Ectodermal cell (in vitro differentiated cells): Measurements from ENCODE around the gene LRP2. TPM values are rescaled to one million over a fixed set of nuclear protein-coding genes. Genes with fewer than 3 reads are reported as not detected.
"Not testable (repeated sequence)": the region's sequence is repeated elsewhere in the genome, so short reads cannot be mapped to it uniquely, and the experiment has no call there.

Experiments used
- H3K27ac ChIP-seq: 2 replicates; pipeline ENCODE4 v1.7.0; 2013; ENCODE audit warnings: mild to moderate bottlenecking, low read depth, low read length; ENCODE audit not compliant: insufficient read depth, poor library complexity, severe bottlenecking
- H3K27me3 ChIP-seq: 2 replicates; pipeline ENCODE4 v1.7.0; 2013; ENCODE audit warnings: mild to moderate bottlenecking, low read length; ENCODE audit not compliant: insufficient read depth, control insufficient read depth, poor library complexity, severe bottlenecking
- H3K36me3 ChIP-seq: one replicate; pipeline ENCODE4 v1.7.0; 2013; ENCODE audit warnings: low read length; ENCODE audit not compliant: control insufficient read depth, insufficient read depth
- H3K4me1 ChIP-seq: one replicate; pipeline ENCODE4 v1.7.0; 2013; ENCODE audit warnings: low read length; ENCODE audit not compliant: control insufficient read depth, insufficient read depth
- H3K4me3 ChIP-seq: 2 replicates; pipeline ENCODE4 v1.7.0; 2013; ENCODE audit warnings: low read depth, low read length, control low read depth; ENCODE audit not compliant: insufficient read depth
- H3K9me3 ChIP-seq: 2 replicates; pipeline ENCODE4 v1.7.0; 2013; ENCODE audit warnings: mild to moderate bottlenecking, low read length, moderate library complexity; ENCODE audit not compliant: control insufficient read depth
- WGBS, 2 experiments: methylation state at CpG; one replicate each; pipeline ENCODE4 v1.1.7; 2013; ENCODE audit warnings: missing lambda C conversion rate in 2 of 2; 5-methylcytosine and 5-hydroxymethylcytosine counted together
- polyA plus RNA-seq, 4 experiments: library from polyadenylated mRNA; stranded (reverse); fragments of 50-300 nt; gene quantifications; one replicate each; pipeline ENCODE4 v1.2.3, GENCODE V29; 2013

The LRP2 gene
- polyA plus RNA-seq (2013, experiment 1 of 4): 77.9 TPM
- 108 TPM for polyA plus RNA-seq (2013, experiment 2 of 4)
- polyA plus RNA-seq (2013, experiment 3 of 4): 69.1 TPM
- polyA plus RNA-seq (2013, experiment 4 of 4): 82.8 TPM

GRCh38 chr2:169362118-169362893, at the start of gene LRP2:
Gene LRP2, minus strand, starts transcription at chr2:169362534. Its CDS starts 135 bp downstream, at chr2:169362399.
- WGBS, 2 experiments: 0 to 1% methylated on average over 75 of the region's 75 CpGs
- Histone ChIP-seq H3K27me3 (peaks cover 13% of the 10 kb centered on the region), H3K36me3 (no peaks in the 10 kb centered on the region), H3K9me3 (no peaks in the 10 kb centered on the region), H3K4me3 (peak within 1 kb of the TSS; percentile 72), H3K27ac (peak within 1 kb of the TSS; percentile 96), H3K4me1 (peaks cover 31% of the 10 kb centered on the region)

DNA sequence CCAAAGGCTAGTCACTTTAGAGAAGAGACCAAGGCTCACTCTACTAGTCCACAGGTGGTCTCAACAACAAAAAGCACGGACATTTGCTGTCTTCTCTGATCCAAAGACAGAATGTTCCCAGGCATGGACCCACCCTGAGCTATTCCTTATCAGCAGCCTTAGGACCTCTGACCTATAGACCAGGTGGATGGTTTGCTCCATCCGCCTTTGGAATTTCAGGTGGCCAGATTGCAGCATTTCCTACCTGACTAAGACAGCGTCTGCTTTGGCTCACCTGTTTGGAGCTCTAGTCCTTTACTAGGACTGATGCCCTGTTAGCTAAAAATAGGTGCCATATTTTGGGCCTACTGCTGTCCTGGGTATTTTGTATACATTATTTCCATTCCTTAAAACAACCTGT, 44.6 kb upstream of the LRP2 start:
- H3K9me3 ChIP-seq: no peaks in the 10 kb centered on the region
- 89 to 91% methylated on average over 3 of the region's 3 CpGs for WGBS, 2 experiments

GRCh38 chr2:169399491-169399890, 37.2 kb upstream of the LRP2 start:
- H3K4me1 ChIP-seq: peaks cover 13% of the 10 kb centered on the region
- H3K36me3 ChIP-seq, H3K4me3 ChIP-seq, H3K9me3 ChIP-seq, H3K27ac ChIP-seq, H3K27me3 ChIP-seq: not testable (repeated sequence)
- 94 to 96% methylated on average over 13 of the region's 13 CpGs for WGBS, 2 experiments

More for the DNA sequence above, 44.6 kb upstream of the LRP2 start:
- Histone ChIP-seq H3K27ac (no peak overlapping the region), H3K4me3 (no peak overlapping the region), H3K36me3 (no peaks in the 10 kb centered on the region), H3K4me1 (no peaks in the 10 kb centered on the region), H3K27me3 (no peaks in the 10 kb centered on the region)

DNA sequence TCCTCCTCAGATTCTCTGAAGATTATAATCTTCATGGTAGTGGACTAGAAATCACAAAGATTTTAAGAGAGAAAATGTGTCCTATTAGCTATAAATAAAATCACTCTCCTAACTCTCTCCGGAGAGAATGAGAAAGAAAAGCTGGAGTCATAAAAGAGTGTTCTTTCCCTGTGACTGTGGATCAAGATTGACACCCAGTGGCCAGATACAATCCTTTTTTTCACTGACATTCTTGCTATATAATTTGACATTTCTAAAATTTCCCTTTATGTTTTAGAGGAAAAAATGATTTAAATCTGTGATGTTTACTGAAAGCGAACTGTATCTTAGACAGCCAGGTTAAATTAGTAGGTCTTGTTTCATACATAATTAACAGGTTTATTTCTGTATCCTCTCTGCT, 35.4 kb upstream of the LRP2 start:
- no peak overlapping the region for H3K4me3 ChIP-seq
- H3K27me3 ChIP-seq: no peaks in the 10 kb centered on the region
- no peak overlapping the region for H3K27ac ChIP-seq
- H3K9me3 ChIP-seq: no peaks in the 10 kb centered on the region
- 89% methylated on average over 1 of the region's 2 CpGs; no CpG with 5 or more reads in 1 of the 2 experiments for WGBS, 2 experiments
- peaks cover 20% of the 10 kb centered on the region for H3K4me1 ChIP-seq
- H3K36me3 ChIP-seq: no peaks in the 10 kb centered on the region

GRCh38 chr2:169395821-169396374, 33.6 kb upstream of the LRP2 start:
- H3K9me3 ChIP-seq: no peaks in the 10 kb centered on the region
- no peaks in the 10 kb centered on the region for H3K27me3 ChIP-seq
- no peak overlapping the region for H3K27ac ChIP-seq
- H3K36me3 ChIP-seq: no peaks in the 10 kb centered on the region
- WGBS, 2 experiments: 66 to 69% methylated on average over 9 of the region's 9 CpGs
- H3K4me1 ChIP-seq: peaks cover 29% of the 10 kb centered on the region
- no peak overlapping the region for H3K4me3 ChIP-seq

DNA sequence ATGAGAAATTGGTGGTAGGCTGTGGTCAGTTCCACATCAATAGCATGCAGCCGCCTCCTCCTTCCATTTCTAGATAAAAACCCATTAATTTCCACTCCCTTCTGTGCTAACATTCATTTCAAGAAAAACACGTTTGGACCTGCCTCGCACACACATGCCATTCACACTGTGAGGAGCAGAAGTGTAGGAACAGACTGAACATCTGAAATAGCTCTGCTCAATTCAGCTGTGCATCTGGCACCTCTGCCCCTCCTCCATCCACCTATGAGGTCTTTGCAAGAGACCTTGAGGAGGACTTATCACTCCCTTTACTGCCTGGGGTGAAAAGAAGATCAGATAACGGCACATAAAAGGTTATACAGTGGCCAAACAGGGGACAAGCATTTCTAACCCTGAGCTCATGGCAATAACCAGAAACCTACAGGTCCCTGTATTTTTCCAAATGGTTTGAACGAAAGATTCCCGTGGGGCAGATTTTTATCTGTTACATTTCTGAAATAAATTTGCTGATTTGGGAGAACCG, 30.8 kb upstream of the LRP2 start:
- H3K4me3 ChIP-seq: no peak overlapping the region
- H3K27ac ChIP-seq: no peak overlapping the region
- H3K27me3 ChIP-seq: no peaks in the 10 kb centered on the region
- 83 to 85% methylated on average over 7 of the region's 7 CpGs for WGBS, 2 experiments
- H3K4me1 ChIP-seq: peaks cover 29% of the 10 kb centered on the region
- H3K36me3 ChIP-seq: no peaks in the 10 kb centered on the region
- H3K9me3 ChIP-seq: no peaks in the 10 kb centered on the region

GRCh38 chr2:169391236-169391635, 28.9 kb upstream of the LRP2 start:
- H3K36me3 ChIP-seq: no peaks in the 10 kb centered on the region
- WGBS, 2 experiments: 53 to 100% methylated on average over 1 of the region's 1 CpG
- no peak overlapping the region for H3K4me3 ChIP-seq
- no peaks in the 10 kb centered on the region for H3K27me3 ChIP-seq
- no peak overlapping the region for H3K27ac ChIP-seq
- H3K4me1 ChIP-seq: peaks cover 26% of the 10 kb centered on the region
- no peaks in the 10 kb centered on the region for H3K9me3 ChIP-seq

DNA sequence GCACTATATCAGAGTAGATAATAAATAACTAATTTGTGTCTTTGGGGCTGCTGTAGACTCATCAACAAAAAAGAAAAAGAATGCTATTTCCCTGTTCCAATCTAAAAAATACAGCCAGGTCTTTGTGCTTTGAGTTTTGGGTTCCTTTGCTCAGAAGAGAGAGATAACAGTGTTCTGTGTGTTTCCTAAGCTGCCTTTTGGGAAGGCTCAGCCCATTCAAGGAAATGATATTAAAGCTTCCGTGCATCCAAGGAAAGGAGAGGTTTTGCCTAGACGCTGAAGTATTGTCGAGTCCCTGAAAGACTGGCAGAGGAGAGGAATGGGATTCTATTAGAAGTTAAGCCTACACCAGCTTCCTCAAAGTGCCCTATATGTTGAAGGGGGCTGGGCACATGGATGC, 25.8 kb upstream of the LRP2 start:
- Histone ChIP-seq H3K9me3 (no peaks in the 10 kb centered on the region), H3K36me3 (no peaks in the 10 kb centered on the region), H3K27ac (no peak overlapping the region), H3K27me3 (no peaks in the 10 kb centered on the region), H3K4me3 (no peak overlapping the region), H3K4me1 (peaks cover 13% of the 10 kb centered on the region)
- WGBS, 2 experiments: 79% methylated on average over 3 of the region's 3 CpGs

DNA sequence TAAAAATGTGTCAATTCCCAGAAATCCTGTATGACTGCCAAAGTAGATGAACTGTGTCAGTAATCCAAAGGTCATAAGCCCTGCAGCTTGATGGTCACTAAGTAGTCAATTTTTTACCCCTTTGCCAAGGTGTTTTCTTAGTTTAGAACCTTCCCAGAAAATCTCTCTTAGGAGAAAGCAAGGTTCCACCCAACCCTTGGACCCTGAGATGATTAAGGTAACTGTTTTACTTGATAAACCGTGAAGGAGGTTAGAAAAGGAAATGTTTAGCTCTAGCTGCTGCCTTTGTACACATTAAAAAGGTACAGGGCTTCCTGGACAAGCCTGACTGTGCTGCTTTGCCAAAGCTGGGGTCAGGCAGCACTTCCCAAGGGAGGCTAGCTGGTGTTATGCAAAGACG, 24.4 kb upstream of the LRP2 start:
- Histone ChIP-seq H3K4me3 (no peak overlapping the region), H3K9me3 (no peaks in the 10 kb centered on the region), H3K27me3 (no peaks in the 10 kb centered on the region), H3K27ac (no peak overlapping the region), H3K36me3 (no peaks in the 10 kb centered on the region), H3K4me1 (peaks cover 4% of the 10 kb centered on the region)
- WGBS, 2 experiments: 91 to 92% methylated on average over 2 of the region's 2 CpGs

DNA sequence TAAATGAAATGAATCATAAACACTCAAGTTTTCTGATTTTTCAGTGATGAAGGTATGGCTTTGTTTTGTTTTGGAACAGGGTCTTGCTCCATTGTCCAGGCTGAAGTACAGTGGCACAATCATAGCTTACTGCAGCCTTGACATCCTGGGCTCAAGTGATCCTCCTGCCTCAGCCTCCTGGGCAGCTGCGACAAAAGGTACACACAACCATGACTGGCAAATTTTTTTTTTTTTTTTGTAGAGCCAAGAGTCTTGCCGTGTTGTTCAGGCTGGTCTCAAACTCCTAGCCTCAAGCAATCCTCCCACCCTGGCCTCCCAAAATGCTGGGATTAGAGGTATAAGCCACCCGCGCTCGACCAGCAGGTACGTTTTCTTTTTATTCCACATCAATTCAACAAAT, 22.5 kb upstream of the LRP2 start:
- Histone ChIP-seq H3K4me3 (no peak overlapping the region), H3K27ac (no peak overlapping the region), H3K27me3 (no peaks in the 10 kb centered on the region), H3K36me3 (no peaks in the 10 kb centered on the region), H3K4me1 (no peaks in the 10 kb centered on the region), H3K9me3 (no peaks in the 10 kb centered on the region)
- 92% methylated on average over 6 of the region's 6 CpGs for WGBS, 2 experiments
